WTC11 (cell line): ENCODE measurements around the gene ZNF367.

Source experiments
- FOXK1 ChIP-seq: sonication (generic); formaldehyde crosslinking; IDR thresholded peaks from 2 replicates; pipeline ENCODE4 v1.8.0; 2022; ENCODE audit warnings: mild to moderate bottlenecking, moderate library complexity, missing genetic modification reagents
- JUN ChIP-seq: sonication (generic); formaldehyde crosslinking; IDR thresholded peaks from 2 replicates; pipeline ENCODE4 v1.8.0; 2023; ENCODE audit warnings: mild to moderate bottlenecking, missing genetic modification reagents
- ZNF232 ChIP-seq: sonication (generic); formaldehyde crosslinking; IDR thresholded peaks from 2 replicates; pipeline ENCODE4 v1.8.0; 2022; ENCODE audit warnings: mild to moderate bottlenecking, missing genetic modification reagents
- TF ChIP-seq, protein P1 (sequence below): fragments of 200-600 bp; IDR thresholded peaks from 2 replicates; pipeline ENCODE4 v1.8.0; 2022; ENCODE audit warnings: antibody characterized with exemption
- TF ChIP-seq, protein P2 (sequence below): sonication (generic); formaldehyde crosslinking; IDR thresholded peaks from 2 replicates; pipeline ENCODE4 v1.8.0; 2023; ENCODE audit warnings: missing genetic modification reagents, mild to moderate bottlenecking, borderline replicate concordance

DNA sequence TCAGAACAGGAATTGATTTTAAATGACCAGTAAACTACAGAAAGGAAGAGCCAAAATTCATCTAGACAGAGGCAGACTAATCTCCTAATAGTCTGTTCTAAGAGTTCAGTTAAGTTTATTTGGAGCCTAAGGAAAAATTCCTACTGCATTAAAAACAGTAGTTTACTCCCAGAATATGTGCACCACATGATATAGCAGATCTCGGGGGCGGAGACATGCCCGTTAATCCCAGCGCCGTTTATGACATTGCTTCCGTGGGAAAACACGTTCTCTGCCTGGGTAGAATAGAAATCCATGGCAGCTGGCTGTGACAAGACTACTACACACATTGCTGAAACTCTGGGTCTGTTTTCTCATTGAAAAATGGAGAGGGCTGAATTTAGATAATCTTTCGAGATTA lies 43.2 kb upstream of the ZNF367 start:
- TF ChIP-seq, protein P1, sequence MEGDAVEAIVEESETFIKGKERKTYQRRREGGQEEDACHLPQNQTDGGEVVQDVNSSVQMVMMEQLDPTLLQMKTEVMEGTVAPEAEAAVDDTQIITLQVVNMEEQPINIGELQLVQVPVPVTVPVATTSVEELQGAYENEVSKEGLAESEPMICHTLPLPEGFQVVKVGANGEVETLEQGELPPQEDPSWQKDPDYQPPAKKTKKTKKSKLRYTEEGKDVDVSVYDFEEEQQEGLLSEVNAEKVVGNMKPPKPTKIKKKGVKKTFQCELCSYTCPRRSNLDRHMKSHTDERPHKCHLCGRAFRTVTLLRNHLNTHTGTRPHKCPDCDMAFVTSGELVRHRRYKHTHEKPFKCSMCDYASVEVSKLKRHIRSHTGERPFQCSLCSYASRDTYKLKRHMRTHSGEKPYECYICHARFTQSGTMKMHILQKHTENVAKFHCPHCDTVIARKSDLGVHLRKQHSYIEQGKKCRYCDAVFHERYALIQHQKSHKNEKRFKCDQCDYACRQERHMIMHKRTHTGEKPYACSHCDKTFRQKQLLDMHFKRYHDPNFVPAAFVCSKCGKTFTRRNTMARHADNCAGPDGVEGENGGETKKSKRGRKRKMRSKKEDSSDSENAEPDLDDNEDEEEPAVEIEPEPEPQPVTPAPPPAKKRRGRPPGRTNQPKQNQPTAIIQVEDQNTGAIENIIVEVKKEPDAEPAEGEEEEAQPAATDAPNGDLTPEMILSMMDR = no peak
- TF ChIP-seq JUN = no peak
- no peak for TF ChIP-seq FOXK1 (CRISPR knock-in tag)
- TF ChIP-seq, protein P2, sequence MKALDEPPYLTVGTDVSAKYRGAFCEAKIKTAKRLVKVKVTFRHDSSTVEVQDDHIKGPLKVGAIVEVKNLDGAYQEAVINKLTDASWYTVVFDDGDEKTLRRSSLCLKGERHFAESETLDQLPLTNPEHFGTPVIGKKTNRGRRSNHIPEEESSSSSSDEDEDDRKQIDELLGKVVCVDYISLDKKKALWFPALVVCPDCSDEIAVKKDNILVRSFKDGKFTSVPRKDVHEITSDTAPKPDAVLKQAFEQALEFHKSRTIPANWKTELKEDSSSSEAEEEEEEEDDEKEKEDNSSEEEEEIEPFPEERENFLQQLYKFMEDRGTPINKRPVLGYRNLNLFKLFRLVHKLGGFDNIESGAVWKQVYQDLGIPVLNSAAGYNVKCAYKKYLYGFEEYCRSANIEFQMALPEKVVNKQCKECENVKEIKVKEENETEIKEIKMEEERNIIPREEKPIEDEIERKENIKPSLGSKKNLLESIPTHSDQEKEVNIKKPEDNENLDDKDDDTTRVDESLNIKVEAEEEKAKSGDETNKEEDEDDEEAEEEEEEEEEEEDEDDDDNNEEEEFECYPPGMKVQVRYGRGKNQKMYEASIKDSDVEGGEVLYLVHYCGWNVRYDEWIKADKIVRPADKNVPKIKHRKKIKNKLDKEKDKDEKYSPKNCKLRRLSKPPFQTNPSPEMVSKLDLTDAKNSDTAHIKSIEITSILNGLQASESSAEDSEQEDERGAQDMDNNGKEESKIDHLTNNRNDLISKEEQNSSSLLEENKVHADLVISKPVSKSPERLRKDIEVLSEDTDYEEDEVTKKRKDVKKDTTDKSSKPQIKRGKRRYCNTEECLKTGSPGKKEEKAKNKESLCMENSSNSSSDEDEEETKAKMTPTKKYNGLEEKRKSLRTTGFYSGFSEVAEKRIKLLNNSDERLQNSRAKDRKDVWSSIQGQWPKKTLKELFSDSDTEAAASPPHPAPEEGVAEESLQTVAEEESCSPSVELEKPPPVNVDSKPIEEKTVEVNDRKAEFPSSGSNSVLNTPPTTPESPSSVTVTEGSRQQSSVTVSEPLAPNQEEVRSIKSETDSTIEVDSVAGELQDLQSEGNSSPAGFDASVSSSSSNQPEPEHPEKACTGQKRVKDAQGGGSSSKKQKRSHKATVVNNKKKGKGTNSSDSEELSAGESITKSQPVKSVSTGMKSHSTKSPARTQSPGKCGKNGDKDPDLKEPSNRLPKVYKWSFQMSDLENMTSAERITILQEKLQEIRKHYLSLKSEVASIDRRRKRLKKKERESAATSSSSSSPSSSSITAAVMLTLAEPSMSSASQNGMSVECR (CRISPR knock-in tag) = no peak
- TF ChIP-seq ZNF232 (CRISPR knock-in tag) = no peak
